Measurements from ENCODE around the gene PSD4. TPM values are rescaled to one million over a fixed set of nuclear protein-coding genes. Genes with fewer than 3 reads are reported as not detected.

The PSD4 gene
- polyA plus RNA-seq, 1 of the 3 experiments (the other 2 are of a cell fraction), result 0.35 TPM

GRCh38 chr2:113180131-113180946 is 6.6 kb downstream of the PSD4 start:
- H3F3A ChIP-seq (replicated peaks; ENCODE audit: insufficient read depth), result no peaks in the 10 kb centered on the region
- H3K4me1 ChIP-seq (ENCODE audit: control insufficient read depth in 1 of 2, insufficient read depth in 2 of 2, low read depth in 1 of 2, low read length in 1 of 2), result no peaks in the 10 kb centered on the region; a peak in 1 of 4 replicates
- no peaks in the 10 kb centered on the region for H3K9me3 ChIP-seq
- no peak overlapping the region for H3K27ac ChIP-seq (ENCODE audit: low read depth in 2 of 2, low read length in 1 of 2)
- H3K36me3 ChIP-seq (replicated peaks in 1 of 2; ENCODE audit: control insufficient read depth in 1 of 2, insufficient read depth in 2 of 2, low read length in 1 of 2), result no peaks in the 10 kb centered on the region
- no peaks in the 10 kb centered on the region for H4K20me1 ChIP-seq (ENCODE audit: insufficient read depth)
- H3K9ac ChIP-seq, result no peak overlapping the region
- no peak overlapping the region for H3K4me2 ChIP-seq
- H3K27me3 ChIP-seq (ENCODE audit: insufficient read depth), result peaks cover 5% of the 10 kb centered on the region; the same call in 1 of the 2 replicates
- POLR2A ChIA-PET, result no interaction called here
- WGBS (ENCODE audit: low lambda C conversion rate), result 56% methylated on average over 16 of the region's 17 CpGs
- no peaks in the 10 kb centered on the region for H3K79me2 ChIP-seq (ENCODE audit: insufficient read depth)
- no peak for DNase-seq
- H2AFZ ChIP-seq (ENCODE audit: low read depth), result no peak overlapping the region
- no peak overlapping the region for H3K4me3 ChIP-seq (ENCODE audit: low read depth in 2 of 2, low read length in 1 of 2)
- TF ChIP-seq GABPA (IDR thresholded peaks at IDR 0.05; ENCODE audit: low read depth) (no peak), RCOR1 (IDR thresholded peaks at IDR 0.05; ENCODE audit: low read length) (no peak), PBX3 (IDR thresholded peaks at IDR 0.05) (no peak), IRF3 (IDR thresholded peaks at IDR 0.05; ENCODE audit: low read depth, low read length) (no peak), ZBTB33 (IDR thresholded peaks at IDR 0.05; ENCODE audit: borderline replicate concordance, low read depth) (no peak), REST (IDR thresholded peaks at IDR 0.05; ENCODE audit: low read depth, low read length) (no peak), EZH2phosphoT487 (IDR thresholded peaks at IDR 0.05; ENCODE audit: borderline replicate concordance, low read depth) (no peak), MXI1 (IDR thresholded peaks at IDR 0.05; ENCODE audit: low read depth, low read length) (no peak), RFX5 (IDR thresholded peaks at IDR 0.05; ENCODE audit: low read length) (no peak), POLR2AphosphoS5 (IDR thresholded peaks at IDR 0.05; ENCODE audit: low read depth, low read length) (no peak), GATA2 (CRISPR knock-in tag; IDR thresholded peaks at IDR 0.05) (no peak), USF2 (IDR thresholded peaks at IDR 0.05; ENCODE audit: borderline replicate concordance, low read depth, low read length) (no peak), EP300 (IDR thresholded peaks at IDR 0.05; ENCODE audit: borderline replicate concordance in 1 of 2, low read depth in 1 of 2, low read length in 1 of 2) (no peak), TAF1 (IDR thresholded peaks at IDR 0.05; ENCODE audit: borderline replicate concordance, low read depth, low read length) (no peak), FOXJ3 (CRISPR knock-in tag; IDR thresholded peaks at IDR 0.05) (no peak), MEF2A (IDR thresholded peaks at IDR 0.05; ENCODE audit: borderline replicate concordance, low read depth) (no peak)
- H3K9me2 ChIP-seq, result no peaks in the 10 kb centered on the region
- CTCF ChIA-PET, result interaction anchor here (0.6 to 3.0 kb wide), 5 partner anchors 19 to 210 kb away, joined by 3 to 13 read pairs (median 5); no protein-coding TSS in a partner anchor

All from SK-N-SH (cell line).